CD14-positive monocyte (primary cell): Measurements from ENCODE around the gene USP48. TPM values are rescaled to one million over a fixed set of nuclear protein-coding genes. Genes with fewer than 3 reads are reported as not detected.
A peak's percentile ranks its signal among the peaks of the same experiment; 100 is the strongest.

ENCODE experiments used
- DNase-seq, 3 donors: peaks; one replicate each; pipeline ENCODE4 v3.0.0-alpha.2; 2011 to 2022
- H2AFZ ChIP-seq: 2 replicates; pipeline ENCODE4 v1.6.0; 2012; ENCODE audit warnings: mild to moderate bottlenecking, low read depth, low read length, inconsistent platforms; ENCODE audit not compliant: insufficient read depth, poor library complexity, severe bottlenecking
- H3K27ac ChIP-seq, 2 donors: 1 replicate in 1 of 2; 2 replicates in 1 of 2; pipeline ENCODE4 v1.5.1; 2012 to 2013; ENCODE audit warnings: low read length in 2 of 2, control low read depth in 1 of 2, inconsistent platforms in 1 of 2, low read depth in 1 of 2, mild to moderate bottlenecking in 1 of 2
- H3K27me3 ChIP-seq, 2 donors: one replicate each; pipeline versions ENCODE4 v1.6.0 to v1.6.1; 2011 to 2013; ENCODE audit warnings: low read length in 2 of 2; ENCODE audit not compliant: control insufficient read depth in 2 of 2, insufficient read depth in 2 of 2
- H3K36me3 ChIP-seq, 2 donors: replicated peaks in 1 of 2; 1 replicate in 1 of 2; 2 replicates in 1 of 2; pipeline versions ENCODE4 v1.5.1 to v1.6.1; 2012 to 2013; ENCODE audit warnings: low read length in 2 of 2, control low read depth in 1 of 2, inconsistent platforms in 1 of 2, mild to moderate bottlenecking in 1 of 2; ENCODE audit not compliant: insufficient read depth in 2 of 2, control insufficient read depth in 1 of 2
- H3K4me1 ChIP-seq, 2 donors: 1 replicate in 1 of 2; 2 replicates in 1 of 2; pipeline versions ENCODE4 v1.5.1 to v1.6.1; 2012 to 2013; ENCODE audit warnings: low read length in 2 of 2, control low read depth in 1 of 2, inconsistent platforms in 1 of 2, mild to moderate bottlenecking in 1 of 2, moderate library complexity in 1 of 2; ENCODE audit not compliant: insufficient read depth in 2 of 2, control insufficient read depth in 1 of 2
- H3K4me2 ChIP-seq: replicated peaks from 2 replicates; pipeline ENCODE3; 2012; ENCODE audit warnings: low read length, moderate library complexity, mild to moderate bottlenecking; ENCODE audit not compliant: poor library complexity, severe bottlenecking; ENCODE audit errors: extremely low read depth
- H3K4me3 ChIP-seq, 3 experiments: fragments of 200-600 bp in 1 of 3; sonication (generic) in 1 of 3; replicated peaks in 1 of 3; 1 replicate in 2 of 3; 2 replicates in 1 of 3; pipeline ENCODE4 v1.5.1; 2011 to 2013; ENCODE audit warnings: low read length in 3 of 3, mild to moderate bottlenecking in 3 of 3, control low read depth in 2 of 3, low read depth in 2 of 3, inconsistent platforms in 1 of 3, moderate library complexity in 1 of 3
- H3K79me2 ChIP-seq: 2 replicates; pipeline ENCODE4 v1.6.0; 2012; ENCODE audit warnings: mild to moderate bottlenecking, control low read depth, inconsistent platforms, low read length, moderate library complexity; ENCODE audit not compliant: insufficient read depth
- H3K9ac ChIP-seq: 2 replicates; pipeline ENCODE4 v1.6.0; 2017; ENCODE audit warnings: low read length, mild to moderate bottlenecking; ENCODE audit not compliant: insufficient read depth, poor library complexity, severe bottlenecking
- H3K9me3 ChIP-seq, 2 donors: replicated peaks in 1 of 2; 1 replicate in 1 of 2; 2 replicates in 1 of 2; pipeline versions ENCODE4 v1.5.1 to v1.6.1; 2012 to 2013; ENCODE audit warnings: low read length in 2 of 2, control low read depth in 1 of 2; ENCODE audit not compliant: control insufficient read depth in 1 of 2, insufficient read depth in 1 of 2
- H4K20me1 ChIP-seq: 2 replicates; pipeline ENCODE4 v1.6.0; 2012; ENCODE audit warnings: mild to moderate bottlenecking, low read length, control low read depth, moderate library complexity; ENCODE audit not compliant: insufficient read depth
- H3K27ac Mint-ChIP-seq, 7 donors: one replicate each; pipeline ENCODE4 v1.8.0; 2020; ENCODE audit warnings: mild to moderate bottlenecking in 7 of 7, mixed read lengths in 7 of 7, moderate library complexity in 6 of 7, inconsistent platforms in 2 of 7
- H3K27me3 Mint-ChIP-seq, 3 donors: one replicate each; pipeline ENCODE4 v1.8.0; 2021 to 2022; ENCODE audit warnings: low read depth in 3 of 3, mild to moderate bottlenecking in 3 of 3, mixed read lengths in 3 of 3, moderate library complexity in 3 of 3, inconsistent platforms in 1 of 3
- H3K36me3 Mint-ChIP-seq, 2 donors: one replicate each; pipeline ENCODE4 v1.8.0; 2020; ENCODE audit warnings: mixed read lengths in 2 of 2, inconsistent platforms in 1 of 2, mild to moderate bottlenecking in 1 of 2
- H3K4me1 Mint-ChIP-seq: one replicate; pipeline ENCODE4 v1.8.0; 2020; ENCODE audit warnings: mild to moderate bottlenecking, mixed read lengths
- H3K4me3 Mint-ChIP-seq, 2 donors: one replicate each; pipeline ENCODE4 v1.8.0; 2020; ENCODE audit warnings: mild to moderate bottlenecking in 2 of 2, mixed read lengths in 2 of 2, moderate library complexity in 1 of 2
- H3K9me3 Mint-ChIP-seq, 7 donors: one replicate each; pipeline ENCODE4 v1.8.0; 2020 to 2022; ENCODE audit warnings: mixed read lengths in 7 of 7, mild to moderate bottlenecking in 6 of 7, moderate library complexity in 6 of 7, inconsistent platforms in 2 of 7
- CTCF ChIP-seq: fragments of 200-600 bp; IDR thresholded peaks from one replicate; pipeline ENCODE4 v1.8.0; 2022; ENCODE audit warnings: antibody characterized with exemption, mild to moderate bottlenecking
- WGBS: methylation state at CpG from one replicate; pipeline ENCODE4 v1.1.5; 2013; ENCODE audit warnings: missing lambda C conversion rate; ENCODE audit not compliant: insufficient coverage; 5-methylcytosine and 5-hydroxymethylcytosine counted together
- intact Hi-C, 2 donors: fragments of 100-400 bp; cut with micrococcal nuclease; formaldehyde crosslinking; loops; one replicate each; pipeline versions ENCODE4 v1.15.0 to v1.15.1; 2023
- polyA plus RNA-seq, 3 donors: library from polyadenylated mRNA; depleted of rRNA in 1 of 3; unstranded in 2 of 3; stranded (reverse) in 1 of 3; fragments of 300-500 nt in 2 of 3; fragments of >200 nt in 1 of 3; fragmentation: Illumina TruSeq in 2 of 3; gene quantifications; 1 replicate in 2 of 3; 2 replicates in 1 of 3; pipeline ENCODE4 v1.2.3, GENCODE V29; 2012 to 2021

USP48 gene
- polyA plus RNA-seq, 3 donors, result 26.5 to 40.2 (median 34.3) TPM

- TF ChIP-seq CTCF, result no peak
- Histone ChIP-seq H3K4me2 (no peak overlapping the region), H3K27ac (no peak overlapping the region), H2AFZ (no peak overlapping the region), H3K4me1 (peaks cover 13 to 24% of the 10 kb centered on the region in 2 donors), H3K27me3 (peaks cover 16 to 42% of the 10 kb centered on the region in 2 donors), H3K9ac (no peak overlapping the region), H3K79me2 (no peaks in the 10 kb centered on the region), H4K20me1 (peaks cover 6% of the 10 kb centered on the region), H3K4me3 (no peak overlapping the region), H3K9me3 (peaks cover 0 to 6% of the 10 kb centered on the region in 2 donors), H3K36me3 (no peaks in the 10 kb centered on the region)
- Mint-ChIP-seq H3K27ac (peak overlapping the region in 1 of 7 donors; percentile 66), H3K36me3 (no peaks in the 10 kb centered on the region), H3K9me3 (peaks cover 0 to 5% (median 0%) of the 10 kb centered on the region in 7 donors), H3K27me3 (peaks cover 39 to 49% (median 40%) of the 10 kb centered on the region in 3 donors), H3K4me3 (no peak overlapping the region), H3K4me1 (peaks cover 26% of the 10 kb centered on the region)
- no peak for DNase-seq
- intact Hi-C loops, result no loop called here
- WGBS, result 52% methylated on average over 7 of the region's 8 CpGs
Measured at GRCh38 chr1:21665711-21666575, 117.0 kb downstream of the USP48 start.

GRCh38 chr1:21664806-21665588 lies 118.0 kb downstream of the USP48 start:
- 100% methylated on average over 1 of the region's 10 CpGs for WGBS
- H3K36me3 Mint-ChIP-seq, result no peaks in the 10 kb centered on the region
- Histone ChIP-seq H3K4me3 (no peak overlapping the region), H3K4me1 (peaks cover 12 to 23% of the 10 kb centered on the region in 2 donors), H2AFZ (no peak overlapping the region), H3K27me3 (peaks cover 9 to 34% of the 10 kb centered on the region in 2 donors), H3K9me3 (peaks cover 0 to 6% of the 10 kb centered on the region in 2 donors), H3K79me2 (no peaks in the 10 kb centered on the region), H3K4me2 (no peak overlapping the region), H3K27ac (no peak overlapping the region), H3K36me3 (no peaks in the 10 kb centered on the region), H3K9ac (no peak overlapping the region), H4K20me1 (peaks cover 1% of the 10 kb centered on the region)
- intact Hi-C loops, result no loop called here
- H3K27ac Mint-ChIP-seq, result no peak overlapping the region
- peak overlapping the region in 1 of 2 donors; percentile 11 for H3K4me3 Mint-ChIP-seq
- peaks cover 26% of the 10 kb centered on the region for H3K4me1 Mint-ChIP-seq
- DNase-seq, result no peak
- H3K9me3 Mint-ChIP-seq, result peaks cover 0 to 5% (median 0%) of the 10 kb centered on the region in 7 donors
- peaks cover 35 to 49% (median 38%) of the 10 kb centered on the region in 3 donors for H3K27me3 Mint-ChIP-seq
- no peak for TF ChIP-seq CTCF
